ENCODE results near the gene DPY19L2.
"Not testable (repeated sequence)": the region's sequence is repeated elsewhere in the genome, so short reads cannot be mapped to it uniquely, and the experiment has no call there.

- TF ChIP-seq CTCF (IDR thresholded peaks at IDR 0.05; ENCODE audit: low read depth, low read length, poor library complexity, severe bottlenecking); EZH2phosphoT487 (IDR thresholded peaks at IDR 0.05; ENCODE audit: borderline replicate concordance, low read length): not testable (repeated sequence)
These were observed 83.9 kb downstream of the DPY19L2 start for GRCh38 chr12:63584426-63584825.
